HepG2 (cell line): ENCODE measurements around the gene RGCC. TPM values are rescaled to one million over a fixed set of nuclear protein-coding genes. Genes with fewer than 3 reads are reported as not detected.

ENCODE experiments used
- ELF1 ChIP-seq: sonication (generic); formaldehyde crosslinking; IDR thresholded peaks from 2 replicates; pipeline ENCODE4 v1.4.0; 2020; ENCODE audit warnings: missing genetic modification reagents
- GLI4 ChIP-seq: sonication (generic); formaldehyde crosslinking; IDR thresholded peaks from 2 replicates; pipeline ENCODE4 v1.5.1; 2020; ENCODE audit warnings: missing genetic modification reagents, mild to moderate bottlenecking, moderate library complexity, borderline replicate concordance
- HIVEP1 ChIP-seq: sonication (generic); formaldehyde crosslinking; IDR thresholded peaks from 2 replicates; pipeline ENCODE4 v1.4.0; 2020; ENCODE audit warnings: mild to moderate bottlenecking, missing genetic modification reagents
- HNF1B ChIP-seq: sonication (generic); formaldehyde crosslinking; IDR thresholded peaks from 2 replicates; pipeline ENCODE4 v1.5.1; 2020; ENCODE audit warnings: mild to moderate bottlenecking, moderate library complexity, missing genetic modification reagents
- KLF9 ChIP-seq: IDR thresholded peaks from 2 replicates; pipeline ENCODE4 v1.6.1; 2016; ENCODE audit warnings: low read depth
- PAF1 ChIP-seq: IDR thresholded peaks from 2 replicates; pipeline ENCODE4 v1.6.1; 2016; ENCODE audit warnings: missing genetic modification reagents, missing compliant biosample characterization
- PBX3 ChIP-seq: sonication (generic); formaldehyde crosslinking; IDR thresholded peaks from 2 replicates; pipeline ENCODE4 v1.8.1; 2023; ENCODE audit warnings: missing genetic modification reagents, inconsistent platforms, borderline replicate concordance
- PHF21A ChIP-seq: sonication (generic); formaldehyde crosslinking; IDR thresholded peaks from 2 replicates; pipeline ENCODE4 v1.5.0; 2020; ENCODE audit warnings: mild to moderate bottlenecking, missing genetic modification reagents
- PITX1 ChIP-seq: sonication (generic); formaldehyde crosslinking; IDR thresholded peaks from 2 replicates; pipeline ENCODE4 v1.5.1; 2020; ENCODE audit warnings: mild to moderate bottlenecking, missing genetic modification reagents
- SKI ChIP-seq: fragments of 450-650 bp; IDR thresholded peaks from one replicate; pipeline ENCODE4 v1.6.1; 2018; ENCODE audit warnings: mild to moderate bottlenecking; ENCODE audit not compliant: partially characterized antibody
- THAP9 ChIP-seq: sonication (generic); formaldehyde crosslinking; IDR thresholded peaks from 2 replicates; pipeline ENCODE4; 2020; ENCODE audit warnings: missing genetic modification reagents, mild to moderate bottlenecking, borderline replicate concordance
- ZFX ChIP-seq: sonication (generic); formaldehyde crosslinking; IDR thresholded peaks from 2 replicates; pipeline ENCODE4 v1.4.0; 2020; ENCODE audit warnings: mild to moderate bottlenecking, low read depth, missing genetic modification reagents, moderate library complexity
- ZMYM2 ChIP-seq: sonication (generic); formaldehyde crosslinking; IDR thresholded peaks from 2 replicates; pipeline ENCODE4 v1.8.0; 2022; ENCODE audit warnings: mild to moderate bottlenecking, missing genetic modification reagents
- ZNF121 ChIP-seq: sonication (generic); formaldehyde crosslinking; IDR thresholded peaks from 2 replicates; pipeline ENCODE4 v1.5.0; 2020; ENCODE audit warnings: mild to moderate bottlenecking, missing genetic modification reagents
- ZNF264 ChIP-seq: sonication (generic); formaldehyde crosslinking; IDR thresholded peaks from 2 replicates; pipeline ENCODE4 v1.4.0; 2020; ENCODE audit warnings: missing genetic modification reagents
- ZNF616 ChIP-seq: sonication (generic); formaldehyde crosslinking; IDR thresholded peaks from 2 replicates; pipeline ENCODE4 v1.5.0; 2020; ENCODE audit warnings: low read depth, mild to moderate bottlenecking, missing genetic modification reagents
- ZNF644 ChIP-seq: IDR thresholded peaks from 2 replicates; pipeline ENCODE4 v1.6.1; 2016; ENCODE audit warnings: low read depth
- ZNF749 ChIP-seq: sonication (generic); formaldehyde crosslinking; IDR thresholded peaks from 2 replicates; pipeline ENCODE4 v1.8.0; 2022; ENCODE audit warnings: mild to moderate bottlenecking, missing genetic modification reagents, moderate library complexity, borderline replicate concordance
- ZNF770 ChIP-seq: sonication (generic); formaldehyde crosslinking; IDR thresholded peaks from 2 replicates; pipeline ENCODE4 v1.5.0; 2020; ENCODE audit warnings: mild to moderate bottlenecking, missing genetic modification reagents
- ZNF790 ChIP-seq: sonication (generic); formaldehyde crosslinking; IDR thresholded peaks from 2 replicates; pipeline ENCODE4 v1.8.0; 2022; ENCODE audit warnings: missing genetic modification reagents, mild to moderate bottlenecking, borderline replicate concordance
- ZNF816 ChIP-seq: sonication (generic); formaldehyde crosslinking; IDR thresholded peaks from 2 replicates; pipeline ENCODE4 v1.8.0; 2022; ENCODE audit warnings: missing genetic modification reagents, mild to moderate bottlenecking, borderline replicate concordance
- ZNF841 ChIP-seq: sonication (generic); formaldehyde crosslinking; IDR thresholded peaks from 2 replicates; pipeline ENCODE4 v1.8.1; 2023; ENCODE audit warnings: missing genetic modification reagents, borderline replicate concordance
- polyA plus RNA-seq, 8 experiments: library from polyadenylated mRNA; depleted of rRNA in 3 of 8; stranded (reverse) in 7 of 8; unstranded in 1 of 8; fragments of >200 nt; fragmentation: Illumina TruSeq in 4 of 8; extraction: Trizol in 4 of 8; gene quantifications; 2 replicates each; pipeline versions ENCODE4 v1.2.1 to v1.2.3, GENCODE V29; 2011 to 2016; ENCODE audit warnings: low read depth in 4 of 8, missing spikeins in 1 of 8, mixed read lengths in 1 of 8; ENCODE audit not compliant: insufficient read depth in 1 of 8
- total RNA-seq, 5 experiments: library from RNA; depleted of rRNA; stranded (reverse); fragments of >200 nt; fragmentation: Illumina TruSeq; extraction: Trizol; gene quantifications; 2 replicates each; pipeline ENCODE4 v1.2.3, GENCODE V29; 2016; ENCODE audit warnings: low read depth in 1 of 5

The RGCC gene
- total and polyA plus RNA-seq, 2 of the 13 experiments (the other 11 are each of a cell fraction or from before 2014, with no cell fraction given): 0.20 to 8.4 TPM

- no peak for TF ChIP-seq PBX3 (CRISPR knock-in tag)
- no peak for TF ChIP-seq ZNF749
- TF ChIP-seq HNF1B (CRISPR knock-in tag): no peak
- TF ChIP-seq THAP9: no peak
- TF ChIP-seq HIVEP1 (CRISPR knock-in tag): peak; percentile 74; the same call in 1 of the 2 replicates
- 0 out of 2 replicates have a peak, but pooled peaks have one; percentile 12 for TF ChIP-seq ELF1 (CRISPR knock-in tag)
- TF ChIP-seq SKI: peak; percentile 20
- TF ChIP-seq ZNF121 (CRISPR knock-in tag): peak; percentile 13; the same call in 1 of the 2 replicates
- TF ChIP-seq ZNF770: peak; percentile 36; the same call in 1 of the 2 replicates
- 0 out of 2 replicates have a peak, but pooled peaks have one; percentile 13 for TF ChIP-seq PHF21A (CRISPR knock-in tag)
- TF ChIP-seq ZNF616: peak; percentile 71; the same call in 1 of the 2 replicates
- no peak for TF ChIP-seq PAF1
- TF ChIP-seq ZMYM2 (CRISPR knock-in tag): peak; percentile 34; the same call in 1 of the 2 replicates
- TF ChIP-seq ZNF644 (CRISPR knock-in tag): no peak
- no peak for TF ChIP-seq ZNF264 (CRISPR knock-in tag)
- no peak for TF ChIP-seq ZNF790 (CRISPR knock-in tag)
- TF ChIP-seq ZFX (CRISPR knock-in tag): peak; percentile 38; the same call in 1 of the 2 replicates
- no peak for TF ChIP-seq KLF9 (CRISPR knock-in tag)
- TF ChIP-seq PITX1: no peak
- TF ChIP-seq ZNF841 (CRISPR knock-in tag): peak; percentile 51; the same call in 1 of the 2 replicates
- TF ChIP-seq ZNF816: peak; percentile 67; the same call in 1 of the 2 replicates
- peak; percentile 95; the same call in 1 of the 2 replicates for TF ChIP-seq GLI4 (CRISPR knock-in tag)
Observed at GRCh38 chr13:41456768-41457588, at the start of gene RGCC (continued).
